Measurements from ENCODE around the gene ADGRA3. TPM values are rescaled to one million over a fixed set of nuclear protein-coding genes. Genes with fewer than 3 reads are reported as not detected.

ADGRA3 gene
- total RNA-seq, result 32.8 and 33.1 TPM in 2 replicates

GRCh38 chr4:22515888-22516541 lies at the start of gene ADGRA3:
Gene ADGRA3, minus strand, starts transcription at chr4:22516066. Its CDS starts 282 bp downstream, at chr4:22515784.

Other genes starting within 250 kb of the ADGRA3 start
- gene GBA3, start 176.9 kb upstream of the ADGRA3 start, total RNA-seq, result 0.08 TPM in 1 of 2 replicates, not detected in the other

Data from hair follicular keratinocyte (primary cell).